Ishikawa (cell line): ENCODE measurements around the gene FAM171A2.

Experiments
- EGR1 ChIP-seq: IDR thresholded peaks from 2 replicates; pipeline ENCODE4 v1.6.1; 2012
- EP300 ChIP-seq: IDR thresholded peaks from 2 replicates; pipeline ENCODE4 v1.6.1; 2012; ENCODE audit warnings: borderline replicate concordance
- RAD21 ChIP-seq: IDR thresholded peaks from 2 replicates; pipeline ENCODE4 v1.6.1; 2012; ENCODE audit warnings: low read depth
- ZBTB7A ChIP-seq: IDR thresholded peaks from 2 replicates; pipeline ENCODE4 v1.6.1; 2012; ENCODE audit warnings: low read depth
- TF ChIP-seq, protein P1 (sequence below): IDR thresholded peaks from 2 replicates; pipeline ENCODE4 v1.6.1; 2012; ENCODE audit warnings: low read depth, mild to moderate bottlenecking

DNA sequence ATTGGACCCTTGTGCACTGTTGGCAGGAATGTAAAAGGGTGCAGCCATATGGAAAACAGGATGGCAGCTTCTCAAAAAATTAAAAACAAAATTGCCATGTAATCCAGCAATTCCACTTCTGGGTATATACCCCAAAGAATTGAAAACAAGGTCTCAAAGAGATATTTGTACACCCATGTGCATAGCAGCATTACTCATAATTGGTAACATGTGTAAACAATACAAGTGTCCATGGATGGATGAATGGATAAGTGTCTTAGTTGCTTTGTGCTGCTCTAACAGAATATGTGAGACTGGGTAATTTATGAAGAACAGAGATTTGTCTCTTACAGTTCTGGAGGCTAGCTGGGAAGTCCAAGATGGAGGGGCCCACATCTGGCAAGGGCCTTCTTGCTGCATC is 59.0 kb downstream of the FAM171A2 start:
- TF ChIP-seq RAD21: no peak
- no peak for TF ChIP-seq EP300
- no peak for TF ChIP-seq EGR1
- no peak for TF ChIP-seq ZBTB7A
- TF ChIP-seq, protein P1, sequence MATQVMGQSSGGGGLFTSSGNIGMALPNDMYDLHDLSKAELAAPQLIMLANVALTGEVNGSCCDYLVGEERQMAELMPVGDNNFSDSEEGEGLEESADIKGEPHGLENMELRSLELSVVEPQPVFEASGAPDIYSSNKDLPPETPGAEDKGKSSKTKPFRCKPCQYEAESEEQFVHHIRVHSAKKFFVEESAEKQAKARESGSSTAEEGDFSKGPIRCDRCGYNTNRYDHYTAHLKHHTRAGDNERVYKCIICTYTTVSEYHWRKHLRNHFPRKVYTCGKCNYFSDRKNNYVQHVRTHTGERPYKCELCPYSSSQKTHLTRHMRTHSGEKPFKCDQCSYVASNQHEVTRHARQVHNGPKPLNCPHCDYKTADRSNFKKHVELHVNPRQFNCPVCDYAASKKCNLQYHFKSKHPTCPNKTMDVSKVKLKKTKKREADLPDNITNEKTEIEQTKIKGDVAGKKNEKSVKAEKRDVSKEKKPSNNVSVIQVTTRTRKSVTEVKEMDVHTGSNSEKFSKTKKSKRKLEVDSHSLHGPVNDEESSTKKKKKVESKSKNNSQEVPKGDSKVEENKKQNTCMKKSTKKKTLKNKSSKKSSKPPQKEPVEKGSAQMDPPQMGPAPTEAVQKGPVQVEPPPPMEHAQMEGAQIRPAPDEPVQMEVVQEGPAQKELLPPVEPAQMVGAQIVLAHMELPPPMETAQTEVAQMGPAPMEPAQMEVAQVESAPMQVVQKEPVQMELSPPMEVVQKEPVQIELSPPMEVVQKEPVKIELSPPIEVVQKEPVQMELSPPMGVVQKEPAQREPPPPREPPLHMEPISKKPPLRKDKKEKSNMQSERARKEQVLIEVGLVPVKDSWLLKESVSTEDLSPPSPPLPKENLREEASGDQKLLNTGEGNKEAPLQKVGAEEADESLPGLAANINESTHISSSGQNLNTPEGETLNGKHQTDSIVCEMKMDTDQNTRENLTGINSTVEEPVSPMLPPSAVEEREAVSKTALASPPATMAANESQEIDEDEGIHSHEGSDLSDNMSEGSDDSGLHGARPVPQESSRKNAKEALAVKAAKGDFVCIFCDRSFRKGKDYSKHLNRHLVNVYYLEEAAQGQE: no peak
